Measurements from ENCODE around the gene CCDC187. TPM values are rescaled to one million over a fixed set of nuclear protein-coding genes. Genes with fewer than 3 reads are reported as not detected.

CCDC187 gene
- total RNA-seq, 4 donors from 2014 or later = 0.40 to 1.1 (median 0.41) TPM; not detected in 1

GRCh38 chr9:136202454-136203407, 101.2 kb downstream of the CCDC187 start:
- no peak overlapping the region for H3K27ac ChIP-seq
- peaks cover 0 to 4% (median 0%) of the 10 kb centered on the region in 4 donors for H3K4me1 ChIP-seq
- H3K9me3 ChIP-seq = no peaks in the 10 kb centered on the region
- TF ChIP-seq POLR2A (IDR thresholded peaks at IDR 0.05) = no peak
- TF ChIP-seq EP300 (IDR thresholded peaks at IDR 0.05; ENCODE audit: low read depth) = no peak
- no peak for TF ChIP-seq POLR2AphosphoS5 (IDR thresholded peaks at IDR 0.05)
- no peak for TF ChIP-seq CTCF (IDR thresholded peaks at IDR 0.05)
- intact Hi-C loops (cut with DNase I; ENCODE audit: low total_unique reads) (no loop called here), in situ Hi-C loops (cut with MboI; ENCODE audit: low pct_ligation_motif_present in 1 of 4, low pct_unique_long_range_greater_than_20kb in 1 of 4, low sequenced_read_pairs in 3 of 4) (no loop called here)
- H3K36me3 ChIP-seq = no peaks in the 10 kb centered on the region
- WGBS, 2 donors (ENCODE audit: low coverage in 1 of 2) = 41% methylated on average over 20 of the region's 99 CpGs; no CpG with 5 or more reads in 1 of the 2 donors
- no peak for DNase-seq
- peaks cover 80% of the 10 kb centered on the region for H3K27me3 ChIP-seq
- no peak overlapping the region for H3K4me3 ChIP-seq

- no peak for TF ChIP-seq POLR2AphosphoS5 (IDR thresholded peaks at IDR 0.05)
- in situ Hi-C loops (cut with MboI; ENCODE audit: low pct_ligation_motif_present in 1 of 4, low pct_unique_long_range_greater_than_20kb in 1 of 4, low sequenced_read_pairs in 3 of 4) = no loop called here
- peaks cover 89% of the 10 kb centered on the region for H3K27me3 ChIP-seq
- intact Hi-C loops (cut with DNase I; ENCODE audit: low total_unique reads) = no loop called here
- H3K27ac ChIP-seq = no peak overlapping the region
- no peaks in the 10 kb centered on the region for H3K36me3 ChIP-seq
- no peak overlapping the region for H3K4me3 ChIP-seq
- peaks cover 0 to 4% (median 0%) of the 10 kb centered on the region in 4 donors for H3K4me1 ChIP-seq
- WGBS, 2 donors (ENCODE audit: low coverage in 1 of 2) = 16% methylated on average over 32 of the region's 85 CpGs; no CpG with 5 or more reads in 1 of the 2 donors
- no peaks in the 10 kb centered on the region for H3K9me3 ChIP-seq
- DNase-seq = no peak
Measured at GRCh38 chr9:136201609-136202453, 102.1 kb downstream of the CCDC187 start.

GRCh38 chr9:136201174-136201573, 102.7 kb downstream of the CCDC187 start:
- no peak for DNase-seq
- WGBS, 2 donors (ENCODE audit: low coverage in 1 of 2) = 71% methylated on average over 13 of the region's 13 CpGs; no CpG with 5 or more reads in 1 of the 2 donors
- intact Hi-C loops (cut with DNase I; ENCODE audit: low total_unique reads) (no loop called here), in situ Hi-C loops (cut with MboI; ENCODE audit: low pct_ligation_motif_present in 1 of 4, low pct_unique_long_range_greater_than_20kb in 1 of 4, low sequenced_read_pairs in 3 of 4) (no loop called here)
- H3K4me1 ChIP-seq = peaks cover 0 to 4% (median 0%) of the 10 kb centered on the region in 4 donors
- H3K36me3 ChIP-seq = no peaks in the 10 kb centered on the region
- no peak overlapping the region for H3K4me3 ChIP-seq
- H3K27me3 ChIP-seq = peaks cover 95% of the 10 kb centered on the region
- TF ChIP-seq CTCF (IDR thresholded peaks at IDR 0.05) (no peak), POLR2AphosphoS5 (IDR thresholded peaks at IDR 0.05) (no peak), POLR2A (IDR thresholded peaks at IDR 0.05) (no peak), EP300 (IDR thresholded peaks at IDR 0.05; ENCODE audit: low read depth) (no peak)
- H3K9me3 ChIP-seq = no peaks in the 10 kb centered on the region
- no peak overlapping the region for H3K27ac ChIP-seq

GRCh38 chr9:136200424-136200823, 103.5 kb downstream of the CCDC187 start:
- 50% methylated on average over 18 of the region's 19 CpGs; no CpG with 5 or more reads in 1 of the 2 donors for WGBS, 2 donors (ENCODE audit: low coverage in 1 of 2)
- DNase-seq = no peak

More at GRCh38 chr9:136200424-136200823, 103.5 kb downstream of the CCDC187 start:
- intact Hi-C loops (cut with DNase I; ENCODE audit: low total_unique reads) (no loop called here), in situ Hi-C loops (cut with MboI; ENCODE audit: low pct_ligation_motif_present in 1 of 4, low pct_unique_long_range_greater_than_20kb in 1 of 4, low sequenced_read_pairs in 3 of 4) (no loop called here)
- no peaks in the 10 kb centered on the region for H3K36me3 ChIP-seq
- peaks cover 100% of the 10 kb centered on the region for H3K27me3 ChIP-seq
- no peak overlapping the region for H3K4me3 ChIP-seq
- H3K27ac ChIP-seq = no peak overlapping the region
- peaks cover 0 to 4% (median 0%) of the 10 kb centered on the region in 4 donors for H3K4me1 ChIP-seq
- TF ChIP-seq POLR2A (IDR thresholded peaks at IDR 0.05) (no peak), CTCF (IDR thresholded peaks at IDR 0.05) (no peak), EP300 (IDR thresholded peaks at IDR 0.05; ENCODE audit: low read depth) (no peak), POLR2AphosphoS5 (IDR thresholded peaks at IDR 0.05) (no peak)
- H3K9me3 ChIP-seq = no peaks in the 10 kb centered on the region

Other genes starting within 250 kb of the CCDC187 start
- 10 to 100 TPM; 22.2 to 64.3 (median 26.5) TPM for gene NACC2, start 208.8 kb downstream of the CCDC187 start, total RNA-seq
- gene TMEM250, start 185.2 kb downstream of the CCDC187 start, total RNA-seq = 100 to 1,000 TPM in 2 of 4 donors, 10 to 100 TPM in 2; 50.3 to 187 (median 86.6) TPM
- not detected for gene LHX3, start 99.0 kb downstream of the CCDC187 start, total RNA-seq
- gene QSOX2, start 58.3 kb downstream of the CCDC187 start, total RNA-seq = 10 to 100 TPM in 1 of 4 donors, 1 to 10 TPM in 3; 3.7 to 18.1 (median 4.8) TPM
- gene GPSM1, start 23.4 kb upstream of the CCDC187 start, total RNA-seq = 1 to 10 TPM; 2.3 to 8.6 (median 7.0) TPM
- gene DNLZ, start 59.6 kb upstream of the CCDC187 start, total RNA-seq = 10 to 100 TPM in 2 of 4 donors, 1 to 10 TPM in 2; 6.7 to 17.3 (median 10.4) TPM
- 1 to 10 TPM; 1.1 to 5.6 (median 2.0) TPM for gene CARD9, start 69.6 kb upstream of the CCDC187 start, total RNA-seq
- 10 to 100 TPM in 2 of 4 donors, 1 to 10 TPM in 2; 6.0 to 14.5 (median 10.1) TPM for gene SNAPC4, start 96.1 kb upstream of the CCDC187 start, total RNA-seq
- 10 to 100 TPM; 23.6 to 74.6 (median 40.9) TPM for gene ENTR1, start 106.5 kb upstream of the CCDC187 start, total RNA-seq
- 10 to 100 TPM; 24.3 to 61.3 (median 45.8) TPM for gene PMPCA, start 106.6 kb upstream of the CCDC187 start, total RNA-seq
- gene INPP5E, start 135.8 kb upstream of the CCDC187 start, total RNA-seq = 10 to 100 TPM; 12.5 to 57.5 (median 18.3) TPM
- 10 to 100 TPM; 54.1 to 75.9 (median 65.8) TPM for gene SEC16A, start 178.9 kb upstream of the CCDC187 start, total RNA-seq
- gene NOTCH1, start 242.0 kb upstream of the CCDC187 start, total RNA-seq = 100 to 1,000 TPM in 2 of 4 donors, 10 to 100 TPM in 2; 48.2 to 154 (median 98.2) TPM

Data from transverse colon (tissue), 4 donors.